HG03159 (cell line): ENCODE measurements around the gene DIAPH3.
"Not testable (repeated sequence)": the region's sequence is repeated elsewhere in the genome, so short reads cannot be mapped to it uniquely, and the experiment has no call there.

Source experiments
- ATAC-seq: cut with Tn5 transposase; IDR thresholded peaks from one replicate; pipeline ENCODE4 v1.9.1; 2021; ENCODE audit warnings: mild to moderate bottlenecking, moderate library complexity; ENCODE audit not compliant: unreplicated experiment

The DIAPH3 gene, protein sequence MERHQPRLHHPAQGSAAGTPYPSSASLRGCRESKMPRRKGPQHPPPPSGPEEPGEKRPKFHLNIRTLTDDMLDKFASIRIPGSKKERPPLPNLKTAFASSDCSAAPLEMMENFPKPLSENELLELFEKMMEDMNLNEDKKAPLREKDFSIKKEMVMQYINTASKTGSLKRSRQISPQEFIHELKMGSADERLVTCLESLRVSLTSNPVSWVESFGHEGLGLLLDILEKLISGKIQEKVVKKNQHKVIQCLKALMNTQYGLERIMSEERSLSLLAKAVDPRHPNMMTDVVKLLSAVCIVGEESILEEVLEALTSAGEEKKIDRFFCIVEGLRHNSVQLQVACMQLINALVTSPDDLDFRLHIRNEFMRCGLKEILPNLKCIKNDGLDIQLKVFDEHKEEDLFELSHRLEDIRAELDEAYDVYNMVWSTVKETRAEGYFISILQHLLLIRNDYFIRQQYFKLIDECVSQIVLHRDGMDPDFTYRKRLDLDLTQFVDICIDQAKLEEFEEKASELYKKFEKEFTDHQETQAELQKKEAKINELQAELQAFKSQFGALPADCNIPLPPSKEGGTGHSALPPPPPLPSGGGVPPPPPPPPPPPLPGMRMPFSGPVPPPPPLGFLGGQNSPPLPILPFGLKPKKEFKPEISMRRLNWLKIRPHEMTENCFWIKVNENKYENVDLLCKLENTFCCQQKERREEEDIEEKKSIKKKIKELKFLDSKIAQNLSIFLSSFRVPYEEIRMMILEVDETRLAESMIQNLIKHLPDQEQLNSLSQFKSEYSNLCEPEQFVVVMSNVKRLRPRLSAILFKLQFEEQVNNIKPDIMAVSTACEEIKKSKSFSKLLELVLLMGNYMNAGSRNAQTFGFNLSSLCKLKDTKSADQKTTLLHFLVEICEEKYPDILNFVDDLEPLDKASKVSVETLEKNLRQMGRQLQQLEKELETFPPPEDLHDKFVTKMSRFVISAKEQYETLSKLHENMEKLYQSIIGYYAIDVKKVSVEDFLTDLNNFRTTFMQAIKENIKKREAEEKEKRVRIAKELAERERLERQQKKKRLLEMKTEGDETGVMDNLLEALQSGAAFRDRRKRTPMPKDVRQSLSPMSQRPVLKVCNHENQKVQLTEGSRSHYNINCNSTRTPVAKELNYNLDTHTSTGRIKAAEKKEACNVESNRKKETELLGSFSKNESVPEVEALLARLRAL

GRCh38 chr13:60163478-60164233 is at the start of gene DIAPH3:
Gene DIAPH3, minus strand, starts transcription at chr13:60163928. Its CDS starts 162 bp downstream, at chr13:60163766.
- ATAC-seq: peak; percentile 100

DNA sequence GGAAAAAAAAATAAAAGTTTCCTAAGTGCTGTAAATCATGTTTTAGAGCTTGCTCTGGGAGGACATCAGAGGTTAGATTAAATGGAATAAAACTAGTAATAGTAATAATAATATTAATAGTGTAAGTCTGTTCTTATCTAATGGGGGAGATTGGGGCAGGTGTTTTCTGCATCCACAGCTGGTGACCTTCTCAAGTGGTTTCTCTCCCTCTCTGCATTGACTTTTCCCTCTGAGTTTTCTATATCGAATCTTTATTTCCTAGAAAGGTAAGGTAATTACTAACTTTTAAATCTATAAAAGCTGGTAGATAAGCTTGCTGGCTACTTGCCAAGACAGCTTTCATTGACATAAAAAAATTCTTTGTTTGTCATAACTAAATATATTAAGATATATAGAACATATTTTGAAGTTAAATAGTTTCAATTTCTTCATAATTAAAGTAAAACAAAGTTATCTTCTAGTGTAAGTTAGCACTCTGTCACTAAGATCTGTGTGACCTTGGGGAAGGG is 49.6 kb upstream of the DIAPH3 start:
- ATAC-seq: no peak

GRCh38 chr13:60211548-60211947 is 47.8 kb upstream of the DIAPH3 start:
- ATAC-seq: no peak

- ATAC-seq: no peak
Measured at GRCh38 chr13:60210510-60211330, 47.0 kb upstream of the DIAPH3 start.

- not testable (repeated sequence) for ATAC-seq
Measured at GRCh38 chr13:60205499-60205898, 41.8 kb upstream of the DIAPH3 start.

- no peak for ATAC-seq
Measured at GRCh38 chr13:60201286-60201685, 37.6 kb upstream of the DIAPH3 start.

DNA sequence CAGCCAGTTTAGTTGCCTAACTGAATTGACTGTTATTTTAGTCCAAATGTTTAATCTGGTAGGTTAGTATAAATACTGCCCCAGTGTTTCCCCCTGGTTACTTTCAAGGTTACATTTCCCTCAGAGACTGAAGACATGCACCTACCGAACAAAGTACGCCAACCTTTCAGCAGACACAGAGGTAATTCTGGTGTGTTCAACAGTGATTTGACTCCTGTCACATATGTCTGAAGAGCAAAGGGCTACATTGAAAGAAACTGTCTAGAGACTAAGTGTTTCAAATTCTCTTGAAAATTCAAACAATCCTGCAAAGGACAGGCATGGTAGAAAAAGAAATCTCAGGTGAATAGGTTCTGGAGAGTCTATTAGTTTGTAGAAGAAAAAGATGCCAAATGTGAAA is 32.2 kb upstream of the DIAPH3 start:
- ATAC-seq: not testable (repeated sequence)

- no peak for ATAC-seq
Measured at GRCh38 chr13:60182907-60183306, 19.2 kb upstream of the DIAPH3 start.

DNA sequence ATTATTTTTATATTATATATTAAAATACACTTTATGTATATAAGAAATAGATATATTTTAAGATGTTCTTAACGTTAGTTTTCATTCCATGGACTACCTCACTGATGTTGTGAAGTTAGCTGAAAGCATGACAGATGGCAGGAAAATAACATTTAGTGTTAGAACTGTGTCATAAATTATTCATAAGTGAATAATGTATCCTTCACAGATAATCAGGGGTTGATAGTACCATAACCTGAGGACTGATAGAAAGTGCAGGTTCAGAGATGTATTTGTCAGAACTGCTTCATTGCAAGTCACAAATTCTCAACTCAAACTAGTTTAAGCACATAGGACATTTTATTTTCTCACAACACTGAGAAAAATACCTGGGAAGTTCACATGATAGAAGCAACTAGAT is 14.6 kb upstream of the DIAPH3 start:
- ATAC-seq: no peak

- ATAC-seq: no peak
Measured at GRCh38 chr13:60175571-60175970, 11.8 kb upstream of the DIAPH3 start.

- ATAC-seq: no peak
Measured at GRCh38 chr13:60174113-60174512, 10.4 kb upstream of the DIAPH3 start.

DNA sequence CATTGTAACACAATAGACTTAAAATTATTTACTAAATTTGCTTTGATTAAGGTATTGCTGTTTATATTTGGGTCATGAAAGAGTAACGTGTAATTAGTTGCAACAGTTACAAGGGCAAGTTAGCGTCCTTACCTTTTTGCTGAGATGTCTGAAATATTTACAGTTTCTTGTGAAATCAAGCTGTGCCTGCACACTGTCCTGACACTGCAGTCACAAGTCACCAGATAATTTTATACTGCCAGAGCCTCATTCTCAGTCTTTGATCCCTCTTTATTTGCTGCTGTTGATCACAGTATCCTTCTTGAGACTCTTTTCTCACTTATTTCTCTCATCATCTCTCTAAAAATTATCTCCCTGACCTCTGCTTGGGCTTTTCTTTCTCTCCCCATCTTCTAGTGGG is 8.4 kb upstream of the DIAPH3 start:
- ATAC-seq: no peak

- ATAC-seq: no peak
Measured at GRCh38 chr13:60170414-60170813, 6.7 kb upstream of the DIAPH3 start.

DNA sequence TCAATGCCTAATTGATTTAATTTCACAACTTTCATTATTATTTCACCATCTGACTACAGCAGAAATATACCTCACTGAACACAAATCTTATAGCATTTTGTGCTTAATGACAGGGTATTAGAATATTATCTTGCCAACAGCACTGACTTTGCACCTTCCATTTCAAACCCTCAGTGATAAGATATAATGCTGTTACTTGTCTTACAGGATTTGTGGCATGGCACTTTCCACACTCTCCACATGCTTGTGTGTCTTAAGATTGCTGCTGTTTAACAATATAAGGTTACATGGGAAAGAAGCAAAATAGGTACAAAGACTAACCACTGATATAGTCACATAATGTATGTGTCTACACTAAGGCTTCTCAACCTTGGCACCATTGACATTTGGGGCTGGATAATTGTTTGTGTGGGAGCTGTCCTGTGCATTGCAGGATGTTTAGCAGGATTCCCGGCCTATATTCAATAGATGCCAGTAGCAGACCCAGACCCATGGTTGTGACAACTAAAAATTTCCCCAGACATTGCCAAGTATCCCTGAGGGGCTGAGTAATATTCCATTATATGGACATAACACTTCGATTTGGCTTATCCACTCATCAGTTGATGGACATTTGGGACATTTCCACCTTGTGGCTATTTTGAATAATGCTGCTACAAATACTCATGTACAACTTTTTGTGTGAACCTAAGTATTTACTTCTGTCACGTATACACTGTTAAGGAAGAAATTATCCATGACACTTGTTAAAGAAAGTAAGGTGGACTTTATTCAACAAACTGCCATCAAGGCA is 5.7 kb upstream of the DIAPH3 start:
- ATAC-seq: no peak

- ATAC-seq: no peak
Measured at GRCh38 chr13:60167121-60167520, 3.4 kb upstream of the DIAPH3 start.

DNA sequence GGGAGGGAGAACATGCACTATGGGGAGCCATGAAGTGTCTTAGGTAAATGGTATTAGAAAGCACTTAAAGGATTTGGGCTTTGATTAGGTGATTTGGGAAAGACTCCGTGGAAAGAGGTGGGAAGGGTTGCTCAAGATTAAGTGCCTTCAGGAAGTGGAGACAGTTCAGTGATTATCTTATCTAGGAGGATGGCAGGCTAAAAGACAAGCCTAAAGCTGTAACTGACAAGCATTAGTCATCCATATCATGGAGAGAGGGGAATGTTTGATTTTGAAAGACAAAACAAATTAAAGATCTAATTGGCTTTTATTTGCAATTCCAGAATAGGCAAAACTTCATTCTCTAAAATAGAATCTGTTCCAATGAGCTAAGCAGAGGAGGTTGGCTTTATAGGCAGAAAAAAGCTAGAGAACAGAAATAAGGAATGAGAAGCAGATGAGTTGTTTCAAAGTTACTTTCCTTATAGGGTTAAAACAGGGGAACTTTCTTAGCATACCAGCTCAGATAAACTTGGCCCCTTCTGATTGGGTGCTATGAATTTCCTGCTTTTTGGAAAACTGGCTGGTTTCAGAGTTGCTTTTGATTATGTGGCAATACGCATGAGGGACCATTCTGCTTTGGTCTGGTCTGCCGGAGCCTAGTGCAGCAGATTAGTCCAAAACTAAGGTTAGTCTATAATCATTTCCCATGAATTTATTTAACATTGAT is 1.8 kb upstream of the DIAPH3 start:
- ATAC-seq: no peak

- peak; percentile 22 for ATAC-seq
Measured at GRCh38 chr13:60164234-60164889, 634 bp upstream of the DIAPH3 start.

DNA sequence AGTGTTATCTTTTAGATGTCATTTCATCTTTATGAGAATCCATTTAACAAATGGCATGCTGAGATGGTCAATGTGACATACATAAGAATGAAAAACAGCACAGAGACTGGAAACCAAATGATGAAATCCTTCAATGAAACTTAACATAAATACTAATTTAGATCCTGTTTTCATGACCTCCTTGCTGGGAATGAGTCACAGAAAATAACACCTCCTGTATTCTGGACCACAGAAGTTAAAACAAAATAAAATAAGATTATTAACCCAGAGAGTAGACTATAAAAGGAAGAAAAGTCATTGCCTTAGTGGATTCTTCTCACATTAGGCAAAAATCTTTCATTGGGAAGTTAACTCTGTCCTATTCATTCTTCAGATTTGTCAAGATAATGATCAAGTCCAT is 1.6 kb downstream of the DIAPH3 start:
- ATAC-seq: no peak
